GDM1 (cell line): ENCODE measurements around the gene KLF16.
A peak's percentile ranks its signal among the peaks of the same experiment; 100 is the strongest.
"Not testable (repeated sequence)": the region's sequence is repeated elsewhere in the genome, so short reads cannot be mapped to it uniquely, and the experiment has no call there.

Experiments
- DNase-seq: peaks from one replicate; lab custom pipeline; 2025; lab: John Stamatoyannopoulos, UW

KLF16 gene

GRCh38 chr19:1884291-1884718 lies 20.9 kb upstream of the KLF16 start:
- DNase-seq: no peak

DNA sequence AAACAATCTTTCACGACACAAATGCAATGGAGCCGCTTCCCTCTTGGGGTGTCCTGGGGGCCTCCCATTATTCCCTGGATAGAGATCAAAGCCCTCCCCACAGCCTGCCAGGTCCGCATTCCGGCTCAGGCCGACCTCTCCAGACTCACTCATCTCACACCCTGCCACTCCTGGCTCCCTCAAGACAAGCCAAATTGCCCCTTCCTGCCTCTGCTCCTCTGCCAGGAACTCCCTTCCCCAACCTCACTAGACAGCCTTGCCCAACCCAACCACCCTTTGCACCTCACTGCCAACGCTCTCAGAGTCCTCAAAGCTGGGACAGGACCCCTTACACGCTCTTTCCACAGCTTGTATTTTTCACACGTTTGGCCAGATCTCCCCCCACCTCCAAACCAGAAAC lies 20.4 kb upstream of the KLF16 start:
- DNase-seq: no peak

DNA sequence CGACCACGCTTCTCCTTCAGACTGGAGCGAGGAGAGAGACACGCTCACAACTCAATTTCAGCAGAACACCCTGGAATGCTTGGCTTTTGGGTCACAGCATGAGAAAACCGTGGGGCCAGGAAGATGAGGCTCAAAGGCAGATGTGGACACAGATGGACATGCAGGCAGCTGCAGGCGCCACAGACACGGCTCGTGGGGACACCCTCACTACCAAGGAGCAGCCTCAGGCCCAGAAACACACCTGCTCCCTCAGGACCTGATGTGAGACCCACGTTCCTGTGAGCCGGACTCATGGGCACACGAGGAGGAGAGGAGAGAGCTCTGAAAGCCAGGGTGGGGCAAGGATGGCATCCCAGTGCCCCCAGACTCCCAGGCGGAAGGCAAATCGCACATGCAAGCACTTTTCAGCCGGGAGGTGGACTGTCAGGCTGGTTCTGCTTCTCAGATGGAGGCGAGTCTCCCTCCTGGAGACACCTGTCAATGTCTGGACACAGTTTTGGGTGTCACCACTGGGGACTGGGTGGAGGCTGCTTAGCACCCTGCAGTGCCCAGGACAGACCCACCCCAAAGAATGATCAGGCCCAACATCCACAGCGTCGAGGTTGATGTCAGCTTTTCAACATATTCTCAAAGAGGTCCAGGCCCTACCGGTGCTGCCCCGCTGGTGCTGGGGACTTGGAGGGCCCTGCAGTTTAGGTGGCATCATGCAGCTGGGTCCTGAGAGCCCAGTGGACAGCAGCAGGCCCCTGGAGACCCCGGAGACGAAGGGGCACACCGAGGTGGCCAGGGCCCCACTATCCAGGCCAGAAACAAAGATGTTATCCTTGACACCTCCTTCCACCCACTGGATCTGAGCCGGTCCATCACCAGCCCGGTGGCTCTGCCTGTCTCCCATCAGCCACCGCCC lies 19.7 kb upstream of the KLF16 start:
- DNase-seq: no peak

GRCh38 chr19:1882089-1882785 lies 18.9 kb upstream of the KLF16 start:
- DNase-seq: no peak

- not testable (repeated sequence) for DNase-seq
These were observed 18.2 kb upstream of the KLF16 start for GRCh38 chr19:1881393-1882088.

- DNase-seq: no peak
These were observed 17.4 kb upstream of the KLF16 start for GRCh38 chr19:1880611-1881392.

DNA sequence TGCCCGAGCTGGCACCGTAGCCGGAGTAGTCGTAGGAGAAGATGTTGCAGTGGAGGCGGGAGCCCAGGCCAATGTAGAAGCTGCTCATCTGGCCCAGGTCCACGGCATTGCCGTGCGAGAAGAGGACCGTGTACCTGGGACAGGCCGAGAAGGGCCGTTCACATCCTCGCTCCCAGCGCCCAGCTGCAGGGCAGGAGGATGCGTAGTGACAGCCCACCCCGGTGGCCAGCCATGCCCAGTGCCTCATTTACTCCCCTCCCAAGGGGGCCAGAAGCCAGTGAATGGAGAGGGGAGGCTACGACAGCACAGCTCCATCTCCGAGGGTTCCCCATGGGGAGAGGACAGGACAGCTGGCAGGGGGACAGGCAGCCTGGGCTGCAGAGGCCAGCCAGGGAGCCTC lies 16.6 kb upstream of the KLF16 start:
- not testable (repeated sequence) for DNase-seq

DNA sequence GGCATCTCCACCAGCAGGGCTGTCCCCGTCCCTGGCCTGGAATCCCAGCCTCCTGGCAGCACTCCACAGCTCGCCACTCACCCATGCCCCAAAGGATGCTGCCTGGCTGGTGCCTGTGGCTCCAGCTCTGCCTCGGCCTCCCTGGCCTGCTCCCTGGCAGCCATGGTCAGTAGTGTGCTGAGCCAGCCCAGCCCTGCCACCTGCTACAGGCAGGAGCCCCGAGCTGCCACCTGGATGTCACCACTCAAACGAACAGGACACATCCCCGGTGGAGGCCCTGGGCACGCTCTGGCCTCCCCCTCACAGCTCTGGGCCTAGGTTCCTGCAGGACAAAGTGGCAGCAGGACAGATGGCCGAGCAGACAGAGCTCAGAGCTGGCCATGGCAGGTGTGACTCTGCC lies 15.2 kb upstream of the KLF16 start:
- DNase-seq: not testable (repeated sequence)

- DNase-seq: not testable (repeated sequence)
These were observed 13.9 kb upstream of the KLF16 start for GRCh38 chr19:1877280-1877660.

DNA sequence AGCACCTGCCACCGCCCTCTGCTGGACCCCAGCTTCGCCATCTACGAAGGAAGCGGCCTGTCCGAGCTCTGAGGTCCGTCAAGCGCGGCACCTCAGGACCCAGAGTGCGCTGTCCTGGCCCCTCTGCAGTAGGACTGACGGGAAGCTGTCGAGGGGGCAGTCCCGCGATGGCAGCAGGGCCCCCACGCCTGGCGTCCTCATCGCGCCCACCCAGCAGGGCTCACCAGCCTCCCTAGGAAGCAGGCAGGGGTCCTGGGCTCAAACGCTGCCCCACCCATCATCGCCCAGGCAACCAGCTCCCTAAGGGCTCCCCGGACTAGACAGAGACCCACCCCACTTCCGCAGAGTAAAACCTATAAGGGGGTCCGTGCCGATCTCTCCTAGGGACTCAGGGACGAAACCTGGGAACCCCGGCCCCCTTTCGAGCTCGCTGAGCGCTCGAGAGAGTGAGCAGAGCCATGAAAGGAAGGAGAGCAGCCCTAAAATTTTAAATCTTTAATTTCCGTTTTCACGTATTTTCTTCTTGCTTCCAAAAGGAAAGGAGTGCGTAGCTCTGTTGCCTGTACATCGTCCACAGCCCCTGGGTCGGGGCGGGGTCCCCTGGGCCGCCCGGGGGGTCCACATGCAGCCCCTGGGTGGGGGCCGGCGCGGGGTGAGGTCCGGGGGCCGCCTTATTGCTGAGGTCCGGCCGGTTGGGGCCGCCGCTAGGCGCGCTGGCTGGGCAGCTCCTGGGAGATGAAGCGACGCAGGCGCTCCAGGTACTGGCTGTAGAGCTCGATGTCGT lies 13.3 kb upstream of the KLF16 start:
- DNase-seq: not testable (repeated sequence)

GRCh38 chr19:1875646-1876495 lies 12.5 kb upstream of the KLF16 start:
- peak; percentile 88 for DNase-seq

DNA sequence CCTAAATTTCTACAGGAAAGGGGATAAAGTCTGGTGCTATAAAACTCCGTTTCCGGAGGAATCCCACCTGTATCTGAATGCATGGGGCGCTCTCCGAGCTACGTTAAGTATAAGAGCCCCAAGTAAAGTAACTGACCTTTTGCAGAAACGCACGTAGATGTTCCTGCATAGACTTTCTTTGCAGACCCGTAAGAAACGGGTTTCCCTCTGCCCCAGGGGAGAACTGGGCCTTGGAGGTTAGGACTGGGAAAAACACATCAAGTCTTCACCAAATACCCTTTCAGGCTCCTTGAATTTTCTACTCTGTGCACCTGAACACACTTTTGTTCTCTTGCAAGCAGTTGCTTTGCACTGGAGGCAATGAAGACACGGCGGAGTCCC lies 11.9 kb upstream of the KLF16 start:
- DNase-seq: not testable (repeated sequence)

GRCh38 chr19:1874554-1875185 lies 11.3 kb upstream of the KLF16 start:
- DNase-seq: no peak

GRCh38 chr19:1873524-1874473 lies 10.4 kb upstream of the KLF16 start:
- DNase-seq: no peak

GRCh38 chr19:1872807-1873523 lies 9.6 kb upstream of the KLF16 start:
- no peak for DNase-seq

DNA sequence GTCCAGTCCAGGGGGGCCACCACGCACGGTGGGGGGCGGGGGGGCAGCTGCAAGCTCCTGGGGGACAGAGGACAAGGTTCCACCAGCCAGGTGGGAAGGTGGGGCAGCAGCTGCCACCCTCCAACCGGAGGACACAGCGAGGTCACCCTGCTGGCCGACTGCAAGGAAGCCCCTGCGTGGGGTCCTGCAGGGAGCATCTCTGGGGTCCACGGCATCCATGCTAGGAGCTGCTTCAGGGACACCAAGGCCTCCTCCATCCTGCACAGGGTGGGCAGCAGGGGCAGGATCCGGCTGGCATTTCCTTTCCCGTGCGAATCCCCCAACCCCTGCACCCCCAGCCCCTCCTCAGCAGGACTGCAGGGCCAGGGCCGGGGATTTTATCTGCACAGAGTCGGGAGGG lies 8.3 kb upstream of the KLF16 start:
- DNase-seq: no peak

DNA sequence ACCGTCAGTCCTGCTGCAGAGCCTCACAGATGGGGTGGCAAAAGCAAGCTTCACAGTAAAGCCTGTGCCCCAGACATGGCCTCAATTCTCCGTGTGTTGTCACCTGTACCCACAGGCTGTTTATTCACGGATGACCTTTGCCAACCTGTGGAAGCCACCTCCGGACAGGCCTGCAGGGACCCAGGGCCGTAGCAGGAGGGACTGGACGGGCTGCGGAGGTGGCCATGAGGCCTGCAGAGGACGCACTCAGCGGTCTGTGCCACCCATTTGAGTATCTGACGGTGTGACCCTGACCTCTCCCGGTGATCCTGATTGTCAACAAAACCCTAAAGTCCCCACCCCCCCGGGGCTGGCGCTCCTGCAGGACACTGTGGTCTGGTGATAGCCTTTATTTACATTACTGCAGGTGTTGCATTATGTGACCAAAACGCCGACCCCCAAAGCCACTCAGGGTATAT lies 7.8 kb upstream of the KLF16 start:
- DNase-seq: no peak

GRCh38 chr19:1868971-1869370 lies 5.6 kb upstream of the KLF16 start:
- DNase-seq: no peak
